Measurements from ENCODE around the gene CCDC77. TPM values are rescaled to one million over a fixed set of nuclear protein-coding genes. Genes with fewer than 3 reads are reported as not detected.
A peak's percentile ranks its signal among the peaks of the same experiment; 100 is the strongest.

CCDC77 gene
- total RNA-seq, 1 donor from 2014 or later, result 30.6 TPM

- FAIRE-seq, result no peak
- DNase-seq (ENCODE audit: low spot score in 2 of 2), result no peak
Observed at GRCh38 chr12:475286-475685, 73.8 kb downstream of the CCDC77 start.

DNA sequence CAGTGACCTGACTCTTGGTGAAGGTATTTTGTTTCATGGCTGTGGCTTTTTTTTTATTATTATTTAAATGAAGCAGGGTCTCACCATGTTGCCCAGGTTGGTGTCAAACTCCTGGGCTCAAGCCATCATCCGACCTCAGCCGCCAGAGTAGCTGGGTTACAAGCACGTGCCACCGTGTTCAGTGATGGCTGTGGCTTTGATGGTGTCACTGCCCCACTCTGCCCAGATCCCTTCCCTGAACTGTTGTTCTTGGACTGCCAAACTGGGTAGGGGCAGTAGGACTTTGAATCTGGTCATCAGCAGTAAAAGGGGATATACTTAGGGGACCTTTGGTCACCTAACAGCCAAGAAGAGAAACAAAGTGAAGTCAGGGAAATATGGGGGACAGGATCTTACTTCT, 77.7 kb downstream of the CCDC77 start:
- FAIRE-seq (no peak), DNase-seq (ENCODE audit: low spot score in 2 of 2) (no peak)

- DNase-seq (ENCODE audit: low spot score in 2 of 2), result peak in 1 of 2 donors; percentile 44
- FAIRE-seq, result no peak
Observed at GRCh38 chr12:480831-481816, 79.7 kb downstream of the CCDC77 start.

GRCh38 chr12:482061-482460, 80.6 kb downstream of the CCDC77 start:
- DNase-seq (ENCODE audit: low spot score in 2 of 2), result no peak
- no peak for FAIRE-seq

GRCh38 chr12:484096-484495, 82.7 kb downstream of the CCDC77 start:
- DNase-seq (ENCODE audit: low spot score in 2 of 2) (no peak), FAIRE-seq (no peak)

GRCh38 chr12:490260-490659, 88.8 kb downstream of the CCDC77 start:
- FAIRE-seq (no peak), DNase-seq (ENCODE audit: low spot score in 2 of 2) (no peak)

Other genes with a start within 250 kb of the CCDC77 start
- gene SLC6A12, start 187.5 kb upstream of the CCDC77 start, total RNA-seq, result 6.9 TPM
- 12.2 TPM for gene SLC6A13, start 138.8 kb upstream of the CCDC77 start, total RNA-seq
- 52.2 TPM for gene KDM5A, start 12.3 kb upstream of the CCDC77 start, total RNA-seq
- 2.4 TPM for gene B4GALNT3, start 58.3 kb downstream of the CCDC77 start, total RNA-seq